A549 (cell line): ENCODE data around the gene APP. TPM values are rescaled to one million over a fixed set of nuclear protein-coding genes. Genes with fewer than 3 reads are reported as not detected.

Experiments used
- ATAC-seq, 2 experiments: fragments of 200-7000 bp in 1 of 2; fragments of >200 bp in 1 of 2; cut with Nextera tagmentation in 1 of 2; cut with Tn5 transposase in 1 of 2; 3 replicates each; pipeline versions ENCODE4 v1.8.0 to v1.9.1; 2018 to 2020; ENCODE audit warnings: mild to moderate bottlenecking in 1 of 2, moderate library complexity in 1 of 2
- CTCF ChIA-PET: fragments of 300-600 bp; sonication (Branson Sonifier 250); formaldehyde crosslinking; extraction: SDS; loops from one replicate; lab custom pipeline; 2021; ENCODE audit warnings: antibody characterized with exemption, inconsistent platforms; lab: Yijun Ruan, JAX
- POLR2A ChIA-PET: fragments of 350-600 bp; formaldehyde crosslinking; extraction: SDS; loops from one replicate; lab custom pipeline; 2021; ENCODE audit warnings: antibody characterized with exemption, inconsistent platforms; lab: Yijun Ruan, JAX
- DNase-seq, 2 experiments: peaks; one replicate each; pipeline versions ENCODE4 v3.0.0 to v3.0.0-alpha.2; 2011 to 2016; ENCODE audit warnings: low read depth in 1 of 2, low spot score in 1 of 2
- FAIRE-seq: peaks from 2 replicates; lab custom pipeline; 2011; peaks lifted over from hg19 to GRCh38; lab: Jason Lieb, UNC
- H3K27ac ChIP-seq, 2 experiments: fragments of >200 bp; sonication (Bioruptor Twin); formaldehyde crosslinking; 3 replicates each; pipeline ENCODE4 v1.5.1; 2016 to 2017
- H3K4me1 ChIP-seq: fragments of >200 bp; sonication (Bioruptor Twin); formaldehyde crosslinking; 3 replicates; pipeline ENCODE4 v1.6.1; 2016
- H3K4me2 ChIP-seq: fragments of >200 bp; sonication (Bioruptor Twin); formaldehyde crosslinking; 3 replicates; pipeline ENCODE4 v1.6.1; 2016
- H3K4me3 ChIP-seq: fragments of >200 bp; sonication (Bioruptor Twin); formaldehyde crosslinking; 3 replicates; pipeline ENCODE4 v1.5.1; 2016
- H3K9me3 ChIP-seq: fragments of >200 bp; sonication (Bioruptor Twin); formaldehyde crosslinking; 3 replicates; pipeline ENCODE4 v1.6.1; 2016
- CEBPB ChIP-seq, 2 experiments: fragments of >200 bp in 1 of 2; sonication (Bioruptor Twin) in 1 of 2; formaldehyde crosslinking in 1 of 2; IDR thresholded peaks; 2 replicates each; pipeline ENCODE4 v1.6.1; 2012 to 2016
- CHD2 ChIP-seq: fragments of 150-350 bp; IDR thresholded peaks from 2 replicates; pipeline ENCODE4 v1.6.1; 2014; ENCODE audit warnings: low read length; ENCODE audit not compliant: partially characterized antibody
- FOSB ChIP-seq: fragments of 250-450 bp; sonication (Bioruptor Pico); IDR thresholded peaks from 2 replicates; pipeline ENCODE4 v1.5.0; 2020; ENCODE audit warnings: mild to moderate bottlenecking, moderate library complexity
- FOSL2 ChIP-seq, 2 experiments: fragments of 450-650 bp in 1 of 2; fragments of >200 bp in 1 of 2; sonication (Bioruptor Twin) in 1 of 2; formaldehyde crosslinking; IDR thresholded peaks; 2 replicates each; pipeline versions ENCODE4 v1.5.0 to v1.6.1; 2016 to 2020; ENCODE audit warnings: mild to moderate bottlenecking in 1 of 2, moderate library complexity in 1 of 2
- HDAC2 ChIP-seq: fragments of 200-600 bp; sonication (generic); IDR thresholded peaks from 2 replicates; pipeline ENCODE4 v1.6.1; 2016
- HOXA7 ChIP-seq: fragments of 250-450 bp; sonication (Bioruptor Pico); IDR thresholded peaks from 2 replicates; pipeline ENCODE4 v1.5.0; 2020; ENCODE audit warnings: mild to moderate bottlenecking, moderate library complexity
- MAFK ChIP-seq: fragments of 450-650 bp; IDR thresholded peaks from 2 replicates; pipeline ENCODE4 v1.6.1; 2014; ENCODE audit not compliant: partially characterized antibody
- NPAS2 ChIP-seq: fragments of 250-450 bp; sonication (Bioruptor Pico); IDR thresholded peaks from 2 replicates; pipeline ENCODE4 v1.8.0; 2022; ENCODE audit warnings: mild to moderate bottlenecking, moderate library complexity, borderline replicate concordance
- NR3C1 ChIP-seq: fragments of >200 bp; sonication (Bioruptor Twin); formaldehyde crosslinking; IDR thresholded peaks from 3 replicates; pipeline ENCODE4 v1.6.1; 2017
- POLR2A ChIP-seq: IDR thresholded peaks from 2 replicates; pipeline ENCODE4 v1.6.1; 2012; ENCODE audit warnings: mild to moderate bottlenecking, low read length
- RAD21 ChIP-seq, 2 experiments: fragments of >200 bp in 1 of 2; sonication (Bioruptor Twin) in 1 of 2; formaldehyde crosslinking in 1 of 2; IDR thresholded peaks in 1 of 2; conservative IDR thresholded peaks in 1 of 2; 2 replicates in 1 of 2; 3 replicates in 1 of 2; pipeline ENCODE4 v1.6.1; 2012 to 2018; ENCODE audit warnings: inconsistent platforms in 1 of 2
- RARB ChIP-seq: fragments of 250-450 bp; sonication (Bioruptor Pico); IDR thresholded peaks from 2 replicates; pipeline ENCODE4 v1.8.0; 2021; ENCODE audit warnings: mild to moderate bottlenecking, moderate library complexity
- RCOR1 ChIP-seq: fragments of 150-350 bp; IDR thresholded peaks from 2 replicates; pipeline ENCODE4 v1.6.1; 2014; ENCODE audit warnings: antibody characterized with exemption, low read length, low read depth
- SMC3 ChIP-seq: fragments of >200 bp; sonication (Bioruptor Twin); formaldehyde crosslinking; IDR thresholded peaks from 3 replicates; pipeline ENCODE4 v1.6.1; 2018; ENCODE audit warnings: inconsistent platforms
- TFCP2L1 ChIP-seq: fragments of 250-450 bp; sonication (Bioruptor Pico); IDR thresholded peaks from 2 replicates; pipeline ENCODE4 v1.5.0; 2021; ENCODE audit warnings: mild to moderate bottlenecking
- ZC3H11A ChIP-seq: fragments of 450-650 bp; IDR thresholded peaks from 2 replicates; pipeline ENCODE4 v1.6.1; 2014; ENCODE audit warnings: antibody characterized with exemption, mild to moderate bottlenecking
- ZNF302 ChIP-seq: fragments of 250-450 bp; sonication (Bioruptor Pico); IDR thresholded peaks from 2 replicates; pipeline ENCODE4 v1.9.0; 2021; ENCODE audit warnings: inconsistent platforms, mild to moderate bottlenecking, moderate library complexity
- WGBS: methylation state at CpG from one replicate; pipeline ENCODE4 v1.1.6; 2017; ENCODE audit errors: missing lambda C conversion rate; 5-methylcytosine and 5-hydroxymethylcytosine counted together
- polyA plus RNA-seq, 4 experiments: library from polyadenylated mRNA; depleted of rRNA in 3 of 4; stranded (reverse); fragments of >200 nt; fragmentation: RNase III in 1 of 4; extraction: RNeasy Plus Mini Kit Qiagen cat#74134 plus additional on column Dnase treatment in 1 of 4; gene quantifications; 2 replicates in 3 of 4; 3 replicates in 1 of 4; pipeline ENCODE4 v1.2.3, GENCODE V29; 2011 to 2017
- TF ChIP-seq, protein P1 (sequence below): fragments of >200 bp; sonication (Bioruptor Twin); formaldehyde crosslinking; IDR thresholded peaks from 3 replicates; pipeline ENCODE4 v1.5.1; 2016
- TF ChIP-seq, protein P2 (sequence below): fragments of 250-450 bp; sonication (Bioruptor Pico); IDR thresholded peaks from 2 replicates; pipeline ENCODE4 v1.5.0; 2021; ENCODE audit warnings: mild to moderate bottlenecking, moderate library complexity, borderline replicate concordance
- TF ChIP-seq, protein P3 (sequence below): fragments of 450-650 bp; IDR thresholded peaks from 2 replicates; pipeline ENCODE4 v1.6.1; 2014; ENCODE audit warnings: antibody characterized with exemption
- TF ChIP-seq, protein P4 (sequence below): fragments of >200 bp; sonication (Bioruptor Twin); formaldehyde crosslinking; IDR thresholded peaks from 3 replicates; pipeline ENCODE4 v1.6.1; 2016
- TF ChIP-seq, protein P5 (sequence below): IDR thresholded peaks from 2 replicates; pipeline ENCODE4 v1.6.1; 2012

Gene APP
- polyA plus RNA-seq, 2 of the 4 experiments (the other 2 are of a cell fraction): 540 to 565 TPM

DNA sequence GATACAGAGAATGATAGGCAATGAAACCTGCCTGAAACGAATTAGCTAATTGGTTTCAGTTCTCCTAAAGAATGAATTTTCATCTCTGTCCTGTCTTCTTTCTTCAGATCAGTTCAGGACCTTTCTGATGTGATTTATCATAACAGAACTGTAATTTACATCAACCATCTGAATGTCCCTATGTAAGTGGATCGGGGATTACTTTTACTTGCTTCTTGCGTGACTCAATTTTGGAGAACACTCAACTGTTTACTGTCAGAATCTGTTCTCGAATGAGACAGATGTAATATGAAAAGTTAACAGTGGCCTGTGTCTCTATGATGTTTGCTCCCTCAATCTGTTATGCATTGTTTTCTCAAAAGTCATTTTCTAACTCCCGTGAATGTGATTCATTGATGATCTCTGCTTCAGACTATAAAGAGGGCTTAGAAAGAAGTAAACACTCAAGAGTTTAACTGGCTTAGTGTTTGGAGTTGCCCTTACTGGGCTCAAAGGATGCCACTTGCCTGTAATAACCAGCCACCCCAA, 324.8 kb downstream of the APP start:
- no peak for ATAC-seq
- Histone ChIP-seq H3K9me3 (no peaks in the 10 kb centered on the region), H3K27ac (no peak overlapping the region), H3K4me1 (no peaks in the 10 kb centered on the region), H3K4me2 (no peak overlapping the region), H3K4me3 (no peak overlapping the region)
- TF ChIP-seq, protein P1, sequence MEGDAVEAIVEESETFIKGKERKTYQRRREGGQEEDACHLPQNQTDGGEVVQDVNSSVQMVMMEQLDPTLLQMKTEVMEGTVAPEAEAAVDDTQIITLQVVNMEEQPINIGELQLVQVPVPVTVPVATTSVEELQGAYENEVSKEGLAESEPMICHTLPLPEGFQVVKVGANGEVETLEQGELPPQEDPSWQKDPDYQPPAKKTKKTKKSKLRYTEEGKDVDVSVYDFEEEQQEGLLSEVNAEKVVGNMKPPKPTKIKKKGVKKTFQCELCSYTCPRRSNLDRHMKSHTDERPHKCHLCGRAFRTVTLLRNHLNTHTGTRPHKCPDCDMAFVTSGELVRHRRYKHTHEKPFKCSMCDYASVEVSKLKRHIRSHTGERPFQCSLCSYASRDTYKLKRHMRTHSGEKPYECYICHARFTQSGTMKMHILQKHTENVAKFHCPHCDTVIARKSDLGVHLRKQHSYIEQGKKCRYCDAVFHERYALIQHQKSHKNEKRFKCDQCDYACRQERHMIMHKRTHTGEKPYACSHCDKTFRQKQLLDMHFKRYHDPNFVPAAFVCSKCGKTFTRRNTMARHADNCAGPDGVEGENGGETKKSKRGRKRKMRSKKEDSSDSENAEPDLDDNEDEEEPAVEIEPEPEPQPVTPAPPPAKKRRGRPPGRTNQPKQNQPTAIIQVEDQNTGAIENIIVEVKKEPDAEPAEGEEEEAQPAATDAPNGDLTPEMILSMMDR: no peak
- no peak for FAIRE-seq
- 37% methylated on average over 5 of the region's 5 CpGs for WGBS
- ChIA-PET CTCF (interaction anchor here (1.0 kb wide), 1 partner anchor 13 kb away, joined by 4 read pairs; no protein-coding TSS in a partner anchor), POLR2A (no interaction called here)
- no peak for DNase-seq

DNA sequence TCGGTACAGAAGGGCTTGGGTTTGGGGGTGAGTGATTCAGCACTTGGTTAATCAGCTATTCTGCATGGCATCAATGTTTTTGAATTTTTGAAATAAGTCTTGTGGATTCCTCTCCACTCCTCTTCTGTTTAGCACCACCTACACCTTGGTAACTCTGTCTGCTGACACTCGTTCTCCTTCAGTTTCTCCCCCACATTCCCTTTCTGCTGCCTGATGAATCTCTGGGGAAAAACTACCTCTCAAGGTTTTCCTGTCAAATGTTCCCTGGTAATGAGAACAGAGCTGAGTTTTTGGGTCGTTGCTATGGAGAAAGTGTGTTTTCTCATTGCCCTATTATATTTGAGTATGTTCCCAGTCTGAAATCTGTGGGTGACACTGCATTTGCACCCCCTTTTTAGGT, 327.6 kb downstream of the APP start:
- POLR2A ChIA-PET: no interaction called here
- no peak for ATAC-seq
- H3K4me2 ChIP-seq: no peak overlapping the region
- H3K27ac ChIP-seq: no peak overlapping the region
- no peak overlapping the region for H3K4me3 ChIP-seq
- WGBS: 2% methylated on average over 3 of the region's 3 CpGs
- CTCF ChIA-PET: no interaction called here
- TF ChIP-seq FOSL2 (IDR thresholded peaks at IDR 0.05) (no peak), FOSL2 (CRISPR knock-in tag; IDR thresholded peaks at IDR 0.05) (no peak), MAFK (no peak), NR3C1 (no peak), ZNF302 (CRISPR knock-in tag) (no peak), FOSB (CRISPR knock-in tag) (no peak), HOXA7 (CRISPR knock-in tag) (no peak), HDAC2 (no peak)
- TF ChIP-seq, protein P2, sequence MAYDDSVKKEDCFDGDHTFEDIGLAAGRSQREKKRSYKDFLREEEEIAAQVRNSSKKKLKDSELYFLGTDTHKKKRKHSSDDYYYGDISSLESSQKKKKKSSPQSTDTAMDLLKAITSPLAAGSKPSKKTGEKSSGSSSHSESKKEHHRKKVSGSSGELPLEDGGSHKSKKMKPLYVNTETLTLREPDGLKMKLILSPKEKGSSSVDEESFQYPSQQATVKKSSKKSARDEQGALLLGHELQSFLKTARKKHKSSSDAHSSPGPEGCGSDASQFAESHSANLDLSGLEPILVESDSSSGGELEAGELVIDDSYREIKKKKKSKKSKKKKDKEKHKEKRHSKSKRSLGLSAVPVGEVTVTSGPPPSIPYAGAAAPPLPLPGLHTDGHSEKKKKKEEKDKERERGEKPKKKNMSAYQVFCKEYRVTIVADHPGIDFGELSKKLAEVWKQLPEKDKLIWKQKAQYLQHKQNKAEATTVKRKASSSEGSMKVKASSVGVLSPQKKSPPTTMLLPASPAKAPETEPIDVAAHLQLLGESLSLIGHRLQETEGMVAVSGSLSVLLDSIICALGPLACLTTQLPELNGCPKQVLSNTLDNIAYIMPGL: no peak
- TF ChIP-seq, protein P1: no peak
- no peak for DNase-seq
- H3K4me1 ChIP-seq: no peaks in the 10 kb centered on the region
- FAIRE-seq: no peak
- H3K9me3 ChIP-seq: no peaks in the 10 kb centered on the region

DNA sequence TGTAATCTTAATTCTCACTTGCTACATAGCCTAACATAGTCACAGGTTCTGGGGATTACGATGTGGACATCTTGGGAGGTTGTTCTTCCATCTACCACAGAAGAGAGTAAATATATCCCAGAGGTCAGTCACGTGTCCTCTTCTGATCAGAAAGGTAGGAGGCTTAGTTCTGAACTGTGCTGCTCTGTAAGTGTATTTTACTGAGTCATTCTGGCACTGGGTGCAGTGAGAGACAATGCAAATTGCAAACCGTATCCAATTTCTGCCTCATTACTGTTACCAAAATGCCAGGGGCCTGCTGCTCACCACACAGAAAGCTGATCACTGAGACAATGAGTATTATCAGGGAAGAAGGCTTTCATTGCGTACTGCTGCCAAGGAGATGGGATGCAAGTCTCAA, 331.8 kb downstream of the APP start:
- no peak for ATAC-seq
- H3K4me2 ChIP-seq: no peak overlapping the region
- no peak for DNase-seq
- TF ChIP-seq CHD2 (no peak), HOXA7 (CRISPR knock-in tag) (no peak), RCOR1 (no peak), FOSL2 (IDR thresholded peaks at IDR 0.05) (no peak), FOSL2 (CRISPR knock-in tag; IDR thresholded peaks at IDR 0.05) (no peak), NR3C1 (no peak), CEBPB (IDR thresholded peaks at IDR 0.05) (no peak), HDAC2 (no peak), RAD21 (conservative IDR thresholded peaks at IDR 0.05 in 1 of 2, IDR thresholded peaks at IDR 0.05 in 1 of 2) (no peak), TFCP2L1 (CRISPR knock-in tag) (no peak), ZC3H11A (no peak), SMC3 (no peak), RARB (no peak), POLR2A (no peak), NPAS2 (CRISPR knock-in tag) (no peak)
- TF ChIP-seq, protein P2: no peak
- TF ChIP-seq, protein P3, sequence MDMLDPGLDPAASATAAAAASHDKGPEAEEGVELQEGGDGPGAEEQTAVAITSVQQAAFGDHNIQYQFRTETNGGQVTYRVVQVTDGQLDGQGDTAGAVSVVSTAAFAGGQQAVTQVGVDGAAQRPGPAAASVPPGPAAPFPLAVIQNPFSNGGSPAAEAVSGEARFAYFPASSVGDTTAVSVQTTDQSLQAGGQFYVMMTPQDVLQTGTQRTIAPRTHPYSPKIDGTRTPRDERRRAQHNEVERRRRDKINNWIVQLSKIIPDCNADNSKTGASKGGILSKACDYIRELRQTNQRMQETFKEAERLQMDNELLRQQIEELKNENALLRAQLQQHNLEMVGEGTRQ: no peak
- TF ChIP-seq, protein P4, sequence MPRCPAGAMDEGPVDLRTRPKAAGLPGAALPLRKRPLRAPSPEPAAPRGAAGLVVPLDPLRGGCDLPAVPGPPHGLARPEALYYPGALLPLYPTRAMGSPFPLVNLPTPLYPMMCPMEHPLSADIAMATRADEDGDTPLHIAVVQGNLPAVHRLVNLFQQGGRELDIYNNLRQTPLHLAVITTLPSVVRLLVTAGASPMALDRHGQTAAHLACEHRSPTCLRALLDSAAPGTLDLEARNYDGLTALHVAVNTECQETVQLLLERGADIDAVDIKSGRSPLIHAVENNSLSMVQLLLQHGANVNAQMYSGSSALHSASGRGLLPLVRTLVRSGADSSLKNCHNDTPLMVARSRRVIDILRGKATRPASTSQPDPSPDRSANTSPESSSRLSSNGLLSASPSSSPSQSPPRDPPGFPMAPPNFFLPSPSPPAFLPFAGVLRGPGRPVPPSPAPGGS: no peak
- TF ChIP-seq, protein P5, sequence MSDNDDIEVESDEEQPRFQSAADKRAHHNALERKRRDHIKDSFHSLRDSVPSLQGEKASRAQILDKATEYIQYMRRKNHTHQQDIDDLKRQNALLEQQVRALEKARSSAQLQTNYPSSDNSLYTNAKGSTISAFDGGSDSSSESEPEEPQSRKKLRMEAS: no peak

More for the DNA sequence above, 331.8 kb downstream of the APP start:
- H3K9me3 ChIP-seq: no peaks in the 10 kb centered on the region
- 22% methylated on average over 4 of the region's 4 CpGs for WGBS
- no peak for FAIRE-seq
- no peaks in the 10 kb centered on the region for H3K4me1 ChIP-seq
- H3K27ac ChIP-seq: no peak overlapping the region
- POLR2A ChIA-PET: no interaction called here
- H3K4me3 ChIP-seq: no peak overlapping the region
- CTCF ChIA-PET: no interaction called here
